Measurements from ENCODE around the gene CD93. TPM values are rescaled to one million over a fixed set of nuclear protein-coding genes. Genes with fewer than 3 reads are reported as not detected.

Gene CD93
- total and polyA plus RNA-seq, 4 donors: 5.7 to 160 (median 65.7) TPM

DNA sequence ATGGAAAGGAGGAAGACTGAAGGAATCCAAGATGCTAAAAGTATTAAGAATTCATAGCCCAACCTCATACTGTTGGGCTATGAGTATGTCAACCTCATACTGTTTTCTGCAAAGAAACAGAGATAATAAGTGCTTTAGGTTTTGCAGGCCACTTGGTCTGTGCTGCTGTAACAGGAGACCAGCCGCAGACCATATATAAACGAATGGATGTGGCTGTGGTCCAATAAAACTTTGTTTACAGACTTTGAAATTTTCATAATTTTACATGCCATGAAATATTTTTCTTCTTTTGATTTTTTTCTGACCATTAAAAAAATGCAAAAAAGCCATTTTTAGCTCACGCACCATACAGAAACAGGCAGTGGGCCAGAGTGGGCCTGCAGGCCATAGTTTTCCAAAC, 23.0 kb downstream of the CD93 start:
- Histone ChIP-seq H3K9me3 (ENCODE audit: control insufficient read depth, low read length) (no peaks in the 10 kb centered on the region), H3K27me3 (ENCODE audit: control insufficient read depth in 1 of 2, insufficient read depth in 2 of 2, low read length in 1 of 2) (no peaks in the 10 kb centered on the region), H3K36me3 (ENCODE audit: control insufficient read depth in 1 of 2, insufficient read depth in 2 of 2, low read length in 1 of 2) (no peaks in the 10 kb centered on the region), H3K4me3 (ENCODE audit: low read length in 2 of 2) (no peak overlapping the region), H3K4me1 (ENCODE audit: control insufficient read depth in 1 of 2, insufficient read depth in 2 of 2, low read length in 2 of 2) (peaks cover 10 to 14% of the 10 kb centered on the region in 2 donors), H3K27ac (ENCODE audit: low read depth in 1 of 2, low read length in 2 of 2) (peak overlapping the region in 1 of 2 donors; percentile 77)
- intact Hi-C loops (cut with DNase I): loop anchor here (2.0 to 5.0 kb wide), 3 partner anchors 84 to 301 kb away; no protein-coding TSS in a partner anchor
- ATAC-seq (ENCODE audit: low FRiP score): no peak
- no peak for DNase-seq
- 57 to 62% methylated on average over 3 of the region's 3 CpGs for WGBS, 2 donors

DNA sequence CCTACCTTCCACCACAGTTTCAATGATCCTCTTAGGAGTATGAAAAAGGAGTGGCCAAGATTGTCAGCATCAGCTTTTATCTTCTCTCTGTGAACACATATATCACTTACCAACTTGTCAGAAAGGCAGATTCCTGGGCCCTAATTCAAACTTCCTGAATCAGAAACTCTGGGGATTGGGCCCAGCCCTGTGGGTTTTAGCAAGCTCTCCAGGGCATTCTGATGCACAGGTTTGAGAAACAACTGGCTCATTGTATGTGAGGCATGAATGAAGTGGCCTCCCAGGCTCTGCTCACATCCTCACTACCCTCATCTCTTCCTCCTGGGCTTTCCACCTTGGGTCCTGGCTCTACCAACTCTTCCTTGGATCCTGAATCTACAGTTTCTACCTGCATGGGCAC, 23.5 kb downstream of the CD93 start:
- no peak for ATAC-seq (ENCODE audit: low FRiP score)
- Histone ChIP-seq H3K4me3 (ENCODE audit: low read length in 2 of 2) (no peak overlapping the region), H3K4me1 (ENCODE audit: control insufficient read depth in 1 of 2, insufficient read depth in 2 of 2, low read length in 2 of 2) (peaks cover 10 to 14% of the 10 kb centered on the region in 2 donors), H3K27me3 (ENCODE audit: control insufficient read depth in 1 of 2, insufficient read depth in 2 of 2, low read length in 1 of 2) (no peaks in the 10 kb centered on the region), H3K9me3 (ENCODE audit: control insufficient read depth, low read length) (no peaks in the 10 kb centered on the region), H3K36me3 (ENCODE audit: control insufficient read depth in 1 of 2, insufficient read depth in 2 of 2, low read length in 1 of 2) (no peaks in the 10 kb centered on the region), H3K27ac (ENCODE audit: low read depth in 1 of 2, low read length in 2 of 2) (peak overlapping the region; percentile 65 to 77)
- DNase-seq: no peak
- intact Hi-C loops (cut with DNase I): loop anchor here (2.0 to 5.0 kb wide), 3 partner anchors 84 to 300 kb away; no protein-coding TSS in a partner anchor

- peak overlapping the region; percentile 91 to 99 for H3K27ac ChIP-seq (ENCODE audit: low read depth in 1 of 2, low read length in 2 of 2)
- WGBS, 2 donors: 8% methylated on average over 8 of the region's 8 CpGs
- intact Hi-C loops (cut with DNase I): loop anchor here (2.0 to 5.0 kb wide), 3 partner anchors 85 to 300 kb away; no protein-coding TSS in a partner anchor
- peaks cover 10 to 14% of the 10 kb centered on the region in 2 donors for H3K4me1 ChIP-seq (ENCODE audit: control insufficient read depth in 1 of 2, insufficient read depth in 2 of 2, low read length in 2 of 2)
- no peaks in the 10 kb centered on the region for H3K36me3 ChIP-seq (ENCODE audit: control insufficient read depth in 1 of 2, insufficient read depth in 2 of 2, low read length in 1 of 2)
- ATAC-seq (ENCODE audit: low FRiP score) (peak; percentile 87), DNase-seq (peak; percentile 75 to 81)
- no peaks in the 10 kb centered on the region for H3K9me3 ChIP-seq (ENCODE audit: control insufficient read depth, low read length)
- H3K4me3 ChIP-seq (ENCODE audit: low read length in 2 of 2): no peak overlapping the region
- no peaks in the 10 kb centered on the region for H3K27me3 ChIP-seq (ENCODE audit: control insufficient read depth in 1 of 2, insufficient read depth in 2 of 2, low read length in 1 of 2)
Observed at GRCh38 chr20:23061734-23062561, 24.2 kb downstream of the CD93 start.

DNA sequence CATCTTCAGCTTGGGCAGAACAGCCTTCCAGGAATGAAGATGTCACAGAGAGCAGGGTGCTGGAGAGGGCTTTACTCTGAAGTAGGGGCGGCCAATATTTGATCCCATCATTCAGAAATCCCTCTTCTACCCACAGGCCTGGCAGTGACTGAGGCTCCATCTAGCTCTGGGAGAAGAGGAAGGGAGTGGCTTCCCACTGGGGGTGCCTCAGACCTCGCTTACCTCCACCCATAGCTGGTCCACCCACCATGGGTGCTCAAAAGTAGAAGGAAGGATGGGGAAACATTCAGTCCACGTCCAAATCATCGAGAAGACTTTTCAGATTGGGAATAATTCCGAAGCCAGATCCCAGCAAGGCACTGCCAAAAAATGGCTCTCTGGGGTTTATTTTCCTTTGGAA, 24.9 kb downstream of the CD93 start:
- Histone ChIP-seq H3K27ac (ENCODE audit: low read depth in 1 of 2, low read length in 2 of 2) (peak overlapping the region; percentile 91 to 99), H3K27me3 (ENCODE audit: control insufficient read depth in 1 of 2, insufficient read depth in 2 of 2, low read length in 1 of 2) (no peaks in the 10 kb centered on the region), H3K4me1 (ENCODE audit: control insufficient read depth in 1 of 2, insufficient read depth in 2 of 2, low read length in 2 of 2) (peaks cover 10 to 14% of the 10 kb centered on the region in 2 donors), H3K36me3 (ENCODE audit: control insufficient read depth in 1 of 2, insufficient read depth in 2 of 2, low read length in 1 of 2) (no peaks in the 10 kb centered on the region), H3K9me3 (ENCODE audit: control insufficient read depth, low read length) (no peaks in the 10 kb centered on the region), H3K4me3 (ENCODE audit: low read length in 2 of 2) (no peak overlapping the region)
- peak in 1 of 2 donors; percentile 32 for DNase-seq
- ATAC-seq (ENCODE audit: low FRiP score): peak; percentile 39
- WGBS, 2 donors: 33 to 36% methylated on average over 5 of the region's 5 CpGs
- intact Hi-C loops (cut with DNase I): loop anchor here (5.0 kb wide), 2 partner anchors 86 to 299 kb away; no protein-coding TSS in a partner anchor

DNA sequence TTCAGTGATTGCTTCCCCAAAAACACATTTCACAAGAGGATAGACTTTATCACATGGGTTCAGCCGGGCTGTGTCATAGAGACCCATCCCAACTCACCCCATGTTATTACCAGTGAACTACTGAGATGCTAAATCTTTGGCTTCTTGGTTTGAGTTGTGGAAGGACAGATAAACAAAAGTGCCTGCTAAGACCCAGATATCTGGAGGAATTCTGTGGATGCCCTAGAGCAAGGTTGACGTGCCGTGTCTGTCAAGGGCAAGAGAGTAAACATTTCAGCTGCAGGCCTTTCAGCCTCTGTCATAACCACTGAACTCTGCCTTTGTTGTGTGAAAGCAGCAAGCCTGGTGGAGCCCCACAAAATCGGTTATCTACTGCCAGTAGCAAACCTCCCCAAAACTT, 25.5 kb downstream of the CD93 start:
- Histone ChIP-seq H3K36me3 (ENCODE audit: control insufficient read depth in 1 of 2, insufficient read depth in 2 of 2, low read length in 1 of 2) (no peaks in the 10 kb centered on the region), H3K4me3 (ENCODE audit: low read length in 2 of 2) (no peak overlapping the region), H3K9me3 (ENCODE audit: control insufficient read depth, low read length) (no peaks in the 10 kb centered on the region), H3K27ac (ENCODE audit: low read depth in 1 of 2, low read length in 2 of 2) (peak overlapping the region; percentile 91 to 99), H3K27me3 (ENCODE audit: control insufficient read depth in 1 of 2, insufficient read depth in 2 of 2, low read length in 1 of 2) (no peaks in the 10 kb centered on the region), H3K4me1 (ENCODE audit: control insufficient read depth in 1 of 2, insufficient read depth in 2 of 2, low read length in 2 of 2) (peaks cover 10 to 14% of the 10 kb centered on the region in 2 donors)
- ATAC-seq (ENCODE audit: low FRiP score) (no peak), DNase-seq (no peak)
- 95 to 96% methylated on average over 4 of the region's 4 CpGs for WGBS, 2 donors
- intact Hi-C loops (cut with DNase I): loop anchor here (5.0 kb wide), 2 partner anchors 87 to 298 kb away; no protein-coding TSS in a partner anchor

GRCh38 chr20:23059846-23060245, 26.3 kb downstream of the CD93 start:
- Histone ChIP-seq H3K9me3 (ENCODE audit: control insufficient read depth, low read length) (no peaks in the 10 kb centered on the region), H3K36me3 (ENCODE audit: control insufficient read depth in 1 of 2, insufficient read depth in 2 of 2, low read length in 1 of 2) (no peaks in the 10 kb centered on the region), H3K27ac (ENCODE audit: low read depth in 1 of 2, low read length in 2 of 2) (peak overlapping the region; percentile 33 to 91), H3K27me3 (ENCODE audit: control insufficient read depth in 1 of 2, insufficient read depth in 2 of 2, low read length in 1 of 2) (no peaks in the 10 kb centered on the region), H3K4me3 (ENCODE audit: low read length in 2 of 2) (no peak overlapping the region), H3K4me1 (ENCODE audit: control insufficient read depth in 1 of 2, insufficient read depth in 2 of 2, low read length in 2 of 2) (peaks cover 10 to 14% of the 10 kb centered on the region in 2 donors)
- DNase-seq: peak in 1 of 2 donors; percentile 21
- ATAC-seq (ENCODE audit: low FRiP score): no peak
- intact Hi-C loops (cut with DNase I): loop anchor here (5.0 kb wide), 2 partner anchors 87 to 298 kb away; no protein-coding TSS in a partner anchor
- 39 to 43% methylated on average over 3 of the region's 3 CpGs for WGBS, 2 donors

- ATAC-seq (ENCODE audit: low FRiP score) (no peak), DNase-seq (no peak)
- H3K27me3 ChIP-seq (ENCODE audit: control insufficient read depth in 1 of 2, insufficient read depth in 2 of 2, low read length in 1 of 2): no peaks in the 10 kb centered on the region
- intact Hi-C loops (cut with DNase I): no loop called here
- no peak overlapping the region for H3K27ac ChIP-seq (ENCODE audit: low read depth in 1 of 2, low read length in 2 of 2)
- no peaks in the 10 kb centered on the region for H3K36me3 ChIP-seq (ENCODE audit: control insufficient read depth in 1 of 2, insufficient read depth in 2 of 2, low read length in 1 of 2)
- peaks cover 10 to 14% of the 10 kb centered on the region in 2 donors for H3K4me1 ChIP-seq (ENCODE audit: control insufficient read depth in 1 of 2, insufficient read depth in 2 of 2, low read length in 2 of 2)
- WGBS, 2 donors: 44 to 47% methylated on average over 3 of the region's 3 CpGs
- no peaks in the 10 kb centered on the region for H3K9me3 ChIP-seq (ENCODE audit: control insufficient read depth, low read length)
- H3K4me3 ChIP-seq (ENCODE audit: low read length in 2 of 2): no peak overlapping the region
Observed at GRCh38 chr20:23059001-23059400, 27.1 kb downstream of the CD93 start.

DNA sequence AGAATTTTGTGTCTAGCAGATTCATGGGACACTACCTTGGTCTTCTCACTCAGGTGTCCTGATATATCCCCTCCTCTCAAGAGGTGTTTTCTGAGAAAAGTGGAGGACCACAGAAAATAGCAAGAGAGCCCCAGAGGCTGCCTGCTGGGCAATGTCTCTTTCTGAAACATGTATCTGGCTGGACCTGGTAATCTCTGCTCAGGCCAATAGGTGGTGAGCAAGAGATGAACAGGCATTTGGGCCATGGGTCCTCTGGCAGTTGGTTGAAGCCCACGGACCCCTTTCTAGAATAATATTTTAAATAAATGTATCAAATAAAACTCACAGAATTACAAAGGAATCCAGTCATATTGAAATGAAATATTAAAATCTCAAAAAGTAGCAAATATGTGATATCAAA, 27.9 kb downstream of the CD93 start:
- Histone ChIP-seq H3K4me1 (ENCODE audit: control insufficient read depth in 1 of 2, insufficient read depth in 2 of 2, low read length in 2 of 2) (peaks cover 10 to 14% of the 10 kb centered on the region in 2 donors), H3K27me3 (ENCODE audit: control insufficient read depth in 1 of 2, insufficient read depth in 2 of 2, low read length in 1 of 2) (no peaks in the 10 kb centered on the region), H3K4me3 (ENCODE audit: low read length in 2 of 2) (no peak overlapping the region), H3K36me3 (ENCODE audit: control insufficient read depth in 1 of 2, insufficient read depth in 2 of 2, low read length in 1 of 2) (no peaks in the 10 kb centered on the region), H3K27ac (ENCODE audit: low read depth in 1 of 2, low read length in 2 of 2) (no peak overlapping the region), H3K9me3 (ENCODE audit: control insufficient read depth, low read length) (no peaks in the 10 kb centered on the region)
- intact Hi-C loops (cut with DNase I): no loop called here
- ATAC-seq (ENCODE audit: low FRiP score) (no peak), DNase-seq (no peak)
- 61 to 70% methylated on average over 1 of the region's 1 CpG for WGBS, 2 donors
